ENCODE data around the gene C5orf58. TPM values are rescaled to one million over a fixed set of nuclear protein-coding genes. Genes with fewer than 3 reads are reported as not detected.
A peak's percentile ranks its signal among the peaks of the same experiment; 100 is the strongest.
"Not testable (repeated sequence)": the region's sequence is repeated elsewhere in the genome, so short reads cannot be mapped to it uniquely, and the experiment has no call there.

The C5orf58 gene
- total and polyA plus RNA-seq, 4 experiments from 2014 or later: 2.4 TPM; not detected in 3

DNA sequence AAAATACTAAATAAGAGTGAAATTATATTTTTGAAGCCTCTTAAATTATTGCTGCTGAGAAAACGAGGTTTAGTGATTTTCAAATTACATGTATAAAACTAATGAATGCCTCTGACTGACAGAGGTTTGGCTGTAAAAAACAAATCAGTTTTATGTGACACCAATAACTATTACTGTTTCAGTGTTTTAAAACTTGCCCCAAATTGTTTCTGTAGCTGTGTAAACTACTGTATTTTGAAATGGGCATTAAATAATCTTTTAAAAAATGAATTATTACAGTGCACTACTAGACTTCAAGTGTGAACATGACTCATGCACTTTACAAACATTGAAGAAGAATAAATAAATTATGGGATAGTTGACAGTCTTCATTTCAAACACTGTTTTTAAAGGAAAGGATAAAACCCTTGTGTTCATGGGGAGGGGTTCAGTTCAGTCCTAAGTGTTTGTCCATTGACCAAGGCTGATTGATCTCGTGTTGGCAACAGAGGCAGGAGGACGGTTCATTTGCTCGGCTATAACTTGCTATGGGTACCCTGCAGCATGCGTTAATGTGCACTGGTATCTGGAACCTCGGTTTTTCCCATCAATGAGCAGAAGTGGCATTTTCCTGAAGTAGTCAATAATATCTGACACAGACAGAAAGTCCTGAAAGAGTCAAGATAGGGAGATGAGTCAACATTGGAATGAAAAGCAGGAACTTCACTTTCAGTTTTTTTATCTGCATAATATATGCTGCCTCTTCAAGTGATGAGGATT is 15.6 kb downstream of the C5orf58 start:
- Mint-ChIP-seq H3K9me3 (peaks cover 0 to 9% (median 4%) of the 10 kb centered on the region in 8 donors), H3K27me3 (no peaks in the 10 kb centered on the region), H3K36me3 (peaks cover 72 to 73% of the 10 kb centered on the region in 2 donors), H3K27ac (peak overlapping the region in 1 of 7 donors; percentile 37), H3K4me3 (no peak overlapping the region), H3K4me1 (peaks cover 4 to 19% (median 8%) of the 10 kb centered on the region in 4 donors)
- Histone ChIP-seq H3K4me1 (ENCODE audit: insufficient read depth, low read length) (peaks cover 18% of the 10 kb centered on the region), H3K27ac (ENCODE audit: low read depth, low read length) (no peak overlapping the region), H3K27me3 (ENCODE audit: insufficient read depth, low read length) (no peaks in the 10 kb centered on the region), H3K9me3 (ENCODE audit: control insufficient read depth in 1 of 2, low read length in 2 of 2) (no peaks in the 10 kb centered on the region), H3K4me3 (ENCODE audit: low read length in 2 of 2) (no peak overlapping the region), H3K36me3 (ENCODE audit: insufficient read depth, low read length) (peaks cover 70% of the 10 kb centered on the region)
- ChIA-PET POLR2A (ENCODE audit: partially characterized antibody) (interaction anchor here (1.0 to 1.9 kb wide), 3 partner anchors 10 to 31 kb away, joined by 3 to 11 read pairs (median 4); no protein-coding TSS in a partner anchor), CTCF (ENCODE audit: partially characterized antibody) (interaction anchor here (0.8 to 1.3 kb wide), 2 partner anchors 90 to 91 kb away, joined by 3 to 5 read pairs; no protein-coding TSS in a partner anchor)
- intact Hi-C loops (cut with micrococcal nuclease): no loop called here
- DNase-seq: no peak

DNA sequence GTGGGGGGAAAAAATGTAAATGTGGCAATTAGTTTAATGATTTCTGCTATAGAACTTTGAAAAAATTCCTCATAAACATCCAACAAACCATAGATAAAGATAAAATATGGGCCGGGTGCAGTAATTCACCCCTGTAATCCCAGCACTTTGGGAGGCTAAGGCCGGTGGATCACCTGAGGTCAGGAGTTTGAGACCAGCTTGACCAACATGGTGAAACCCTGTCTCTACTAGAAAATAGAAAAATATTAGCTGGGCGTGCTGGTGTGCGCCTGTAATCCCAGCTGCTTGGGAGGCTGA is 16.1 kb downstream of the C5orf58 start:
- DNase-seq; H3K9me3 Mint-ChIP-seq; intact Hi-C loops (cut with micrococcal nuclease); H3K27me3 ChIP-seq (ENCODE audit: insufficient read depth, low read length); H3K4me3 ChIP-seq (ENCODE audit: low read length in 2 of 2); H3K27ac ChIP-seq (ENCODE audit: low read depth, low read length); H3K9me3 ChIP-seq (ENCODE audit: control insufficient read depth in 1 of 2, low read length in 2 of 2); H3K27me3 Mint-ChIP-seq; H3K4me3 Mint-ChIP-seq: not testable (repeated sequence)
- Mint-ChIP-seq H3K27ac (peak overlapping the region in 1 of 7 donors; percentile 37), H3K36me3 (peaks cover 77 to 78% of the 10 kb centered on the region in 2 donors), H3K4me1 (peaks cover 6 to 24% (median 12%) of the 10 kb centered on the region in 4 donors)
- Histone ChIP-seq H3K36me3 (ENCODE audit: insufficient read depth, low read length) (peaks cover 75% of the 10 kb centered on the region), H3K4me1 (ENCODE audit: insufficient read depth, low read length) (peaks cover 23% of the 10 kb centered on the region)
- ChIA-PET CTCF (ENCODE audit: partially characterized antibody) (interaction anchor here (1.3 to 1.5 kb wide), 2 partner anchors 19 to 90 kb away, joined by 4 to 5 read pairs; no protein-coding TSS in a partner anchor), POLR2A (ENCODE audit: partially characterized antibody) (interaction anchor here (1.1 to 4.7 kb wide), 2 partner anchors 13 to 18 kb away, joined by 3 to 34 read pairs; no protein-coding TSS in a partner anchor)

DNA sequence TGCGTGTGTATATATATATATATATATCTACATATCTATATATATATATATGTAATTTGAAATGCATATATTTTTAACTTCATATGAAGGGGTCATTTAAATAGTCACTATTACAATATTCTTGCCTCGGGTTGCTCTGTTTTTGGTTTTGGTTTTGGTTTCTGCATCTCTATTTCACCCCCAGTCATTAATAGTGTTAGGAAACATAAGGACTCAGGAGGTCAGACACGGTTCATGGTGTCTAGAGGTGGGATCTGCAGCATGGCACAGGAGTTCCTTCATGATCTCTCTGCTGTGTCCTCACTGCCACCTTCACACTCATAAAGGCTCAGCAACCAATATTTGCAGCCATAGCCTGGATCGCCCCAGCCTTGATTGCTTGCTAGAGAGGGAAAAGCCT is 16.6 kb downstream of the C5orf58 start:
- intact Hi-C loops (cut with micrococcal nuclease): no loop called here
- no peak overlapping the region for H3K27ac ChIP-seq (ENCODE audit: low read depth, low read length)

DNA sequence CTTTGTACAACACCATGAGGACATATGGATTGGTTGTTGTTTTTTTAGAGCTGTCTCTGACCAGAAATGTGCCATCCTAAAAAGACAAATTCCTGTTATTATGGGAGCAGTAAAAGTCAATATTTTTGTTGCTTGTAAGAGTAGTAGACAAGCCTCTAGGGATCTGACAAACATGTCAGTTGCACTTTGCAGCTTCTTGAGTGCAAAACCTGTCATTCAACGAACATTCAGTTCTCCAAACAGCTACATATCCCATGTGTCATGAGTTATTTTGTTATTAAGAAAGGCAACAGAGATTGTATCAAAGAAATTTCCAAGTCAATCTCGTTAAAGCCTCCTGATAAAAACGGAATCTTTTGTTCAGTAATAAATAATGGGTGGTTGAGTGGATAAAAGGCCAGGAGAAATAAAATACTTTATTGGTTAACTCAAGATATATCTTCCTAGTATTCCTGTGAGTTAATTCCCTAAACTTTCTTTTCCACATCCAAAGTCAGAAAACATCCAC is 18.1 kb downstream of the C5orf58 start:
- DNase-seq: no peak
- CTCF ChIA-PET (ENCODE audit: partially characterized antibody): interaction anchor here (1.2 to 1.7 kb wide), 3 partner anchors 24 to 88 kb away, joined by 3 to 7 read pairs (median 3); no protein-coding TSS in a partner anchor
- intact Hi-C loops (cut with micrococcal nuclease): no loop called here
- Histone ChIP-seq H3K9me3 (ENCODE audit: control insufficient read depth in 1 of 2, low read length in 2 of 2) (no peaks in the 10 kb centered on the region), H3K27ac (ENCODE audit: low read depth, low read length) (no peak overlapping the region), H3K4me3 (ENCODE audit: low read length in 2 of 2) (no peak overlapping the region), H3K27me3 (ENCODE audit: insufficient read depth, low read length) (no peaks in the 10 kb centered on the region), H3K4me1 (ENCODE audit: insufficient read depth, low read length) (peaks cover 43% of the 10 kb centered on the region), H3K36me3 (ENCODE audit: insufficient read depth, low read length) (peaks cover 90% of the 10 kb centered on the region)
- H3K27me3 Mint-ChIP-seq: no peaks in the 10 kb centered on the region
- H3K9me3 Mint-ChIP-seq: peaks cover 0 to 5% (median under 1%) of the 10 kb centered on the region in 8 donors
- peaks cover 89 to 90% of the 10 kb centered on the region in 2 donors for H3K36me3 Mint-ChIP-seq
- H3K4me1 Mint-ChIP-seq: peaks cover 16 to 44% (median 27%) of the 10 kb centered on the region in 4 donors
- H3K27ac Mint-ChIP-seq: peak overlapping the region in 1 of 7 donors; percentile 22
- POLR2A ChIA-PET (ENCODE audit: partially characterized antibody): interaction anchor here (1.0 to 4.7 kb wide), 4 partner anchors 11 to 63 kb away, joined by 3 to 34 read pairs (median 9); partner anchors contain the start of gene LCP2
- no peak overlapping the region for H3K4me3 Mint-ChIP-seq

More for the DNA sequence above, 16.6 kb downstream of the C5orf58 start:
- ChIA-PET POLR2A (ENCODE audit: partially characterized antibody) (interaction anchor here (0.8 to 4.7 kb wide), 4 partner anchors 13 to 84 kb away, joined by 3 to 34 read pairs (median 3); no protein-coding TSS in a partner anchor), CTCF (ENCODE audit: partially characterized antibody) (interaction anchor here (1.0 to 1.5 kb wide), 3 partner anchors 18 to 89 kb away, joined by 4 to 5 read pairs (median 4); no protein-coding TSS in a partner anchor)
- H3K4me3 ChIP-seq (ENCODE audit: low read length in 2 of 2): no peak overlapping the region
- H3K27me3 Mint-ChIP-seq: no peaks in the 10 kb centered on the region
- H3K4me3 Mint-ChIP-seq: no peak overlapping the region
- H3K4me1 Mint-ChIP-seq: peaks cover 11 to 29% (median 17%) of the 10 kb centered on the region in 4 donors
- no peaks in the 10 kb centered on the region for H3K9me3 ChIP-seq (ENCODE audit: control insufficient read depth in 1 of 2, low read length in 2 of 2)
- peaks cover 82 to 83% of the 10 kb centered on the region in 2 donors for H3K36me3 Mint-ChIP-seq
- peaks cover 0 to 9% (median 4%) of the 10 kb centered on the region in 8 donors for H3K9me3 Mint-ChIP-seq
- peaks cover 28% of the 10 kb centered on the region for H3K4me1 ChIP-seq (ENCODE audit: insufficient read depth, low read length)
- DNase-seq: no peak
- H3K27me3 ChIP-seq (ENCODE audit: insufficient read depth, low read length): no peaks in the 10 kb centered on the region
- H3K27ac Mint-ChIP-seq: peak overlapping the region in 3 of 7 donors; percentile 13 to 61 (median 34)
- H3K36me3 ChIP-seq (ENCODE audit: insufficient read depth, low read length): peaks cover 75% of the 10 kb centered on the region

DNA sequence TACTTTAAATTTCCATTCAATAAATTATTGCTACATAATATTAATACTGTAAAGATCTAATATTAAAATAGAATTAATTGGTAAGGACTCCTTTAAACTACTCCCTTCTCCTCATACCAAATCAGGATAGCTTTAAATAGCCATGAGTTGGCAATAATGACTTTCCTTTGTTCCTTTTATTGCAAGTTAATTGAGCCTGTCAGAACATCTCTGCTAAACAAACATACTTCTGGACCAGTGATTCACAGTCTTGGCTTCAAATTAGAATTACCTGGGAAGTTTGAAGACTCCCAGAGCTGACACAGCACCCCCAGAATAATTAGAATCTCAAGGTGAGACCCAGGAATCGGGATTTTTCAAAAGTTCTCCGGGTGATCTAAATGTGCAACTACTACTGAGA is 18.7 kb downstream of the C5orf58 start:
- peaks cover 90% of the 10 kb centered on the region in 2 donors for H3K36me3 Mint-ChIP-seq
- no peaks in the 10 kb centered on the region for H3K27me3 ChIP-seq (ENCODE audit: insufficient read depth, low read length)
- H3K27ac ChIP-seq (ENCODE audit: low read depth, low read length): no peak overlapping the region
- peaks cover 21 to 46% (median 33%) of the 10 kb centered on the region in 4 donors for H3K4me1 Mint-ChIP-seq
- no peak overlapping the region for H3K27ac Mint-ChIP-seq
- H3K9me3 Mint-ChIP-seq: peaks cover 0 to 1% (median 0%) of the 10 kb centered on the region in 8 donors
- H3K27me3 Mint-ChIP-seq: no peaks in the 10 kb centered on the region
- no peak for DNase-seq
- H3K36me3 ChIP-seq (ENCODE audit: insufficient read depth, low read length): peaks cover 92% of the 10 kb centered on the region
- POLR2A ChIA-PET (ENCODE audit: partially characterized antibody): interaction anchor here (0.8 to 4.7 kb wide), 5 partner anchors 11 to 62 kb away, joined by 3 to 34 read pairs (median 6); partner anchors contain the start of gene LCP2
- H3K4me3 Mint-ChIP-seq: no peak overlapping the region
- H3K4me3 ChIP-seq (ENCODE audit: low read length in 2 of 2): no peak overlapping the region
- intact Hi-C loops (cut with micrococcal nuclease): no loop called here
- H3K9me3 ChIP-seq (ENCODE audit: control insufficient read depth in 1 of 2, low read length in 2 of 2): no peaks in the 10 kb centered on the region
- peaks cover 49% of the 10 kb centered on the region for H3K4me1 ChIP-seq (ENCODE audit: insufficient read depth, low read length)
- CTCF ChIA-PET (ENCODE audit: partially characterized antibody): interaction anchor here (1.2 to 2.7 kb wide), 4 partner anchors 15 to 87 kb away, joined by 3 to 19 read pairs (median 5); no protein-coding TSS in a partner anchor

DNA sequence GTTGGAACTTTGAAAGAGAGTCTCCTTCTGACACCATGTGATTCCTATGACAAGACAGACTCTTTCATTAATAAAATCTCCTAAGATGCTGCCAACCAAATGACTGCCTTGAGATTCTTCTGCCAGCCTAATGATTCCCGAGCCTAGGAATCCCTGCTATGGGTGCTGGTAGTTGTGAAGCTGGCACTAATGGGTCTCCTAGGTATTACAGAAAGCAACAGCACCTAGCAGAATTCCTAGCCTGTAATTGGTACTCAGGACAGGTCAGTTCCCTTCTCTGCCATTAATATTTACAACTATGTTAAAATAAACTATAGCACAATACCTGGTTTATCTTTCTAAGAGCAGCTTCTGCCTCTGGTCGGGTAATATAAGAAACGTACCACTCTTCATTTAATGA is 19.3 kb downstream of the C5orf58 start:
- ChIA-PET POLR2A (ENCODE audit: partially characterized antibody) (interaction anchor here (0.8 to 4.7 kb wide), 5 partner anchors 10 to 45 kb away, joined by 3 to 34 read pairs (median 12); partner anchors contain the start of gene LCP2), CTCF (ENCODE audit: partially characterized antibody) (interaction anchor here (1.2 to 2.7 kb wide), 2 partner anchors 14 to 41 kb away, joined by 3 to 19 read pairs; no protein-coding TSS in a partner anchor)
- Mint-ChIP-seq H3K27ac (peak overlapping the region in 2 of 7 donors; percentile 32 to 57), H3K27me3 (no peaks in the 10 kb centered on the region), H3K36me3 (peaks cover 90% of the 10 kb centered on the region in 2 donors), H3K9me3 (peaks cover 0 to 1% (median 0%) of the 10 kb centered on the region in 8 donors), H3K4me1 (peaks cover 22 to 50% (median 37%) of the 10 kb centered on the region in 4 donors), H3K4me3 (no peak overlapping the region)
- Histone ChIP-seq H3K4me1 (ENCODE audit: insufficient read depth, low read length) (peaks cover 51% of the 10 kb centered on the region), H3K27ac (ENCODE audit: low read depth, low read length) (no peak overlapping the region), H3K36me3 (ENCODE audit: insufficient read depth, low read length) (peaks cover 92% of the 10 kb centered on the region), H3K4me3 (ENCODE audit: low read length in 2 of 2) (no peak overlapping the region), H3K27me3 (ENCODE audit: insufficient read depth, low read length) (no peaks in the 10 kb centered on the region), H3K9me3 (ENCODE audit: control insufficient read depth in 1 of 2, low read length in 2 of 2) (no peaks in the 10 kb centered on the region)
- intact Hi-C loops (cut with micrococcal nuclease): no loop called here
- DNase-seq: no peak
